PC-3 (cell line): Measurements from ENCODE around the gene PIEZO2.

Experiments
- EZH2 ChIP-seq: fragments of 300-600 bp; sonication (generic); IDR thresholded peaks from one replicate; pipeline ENCODE4 v1.6.1; 2017; ENCODE audit warnings: antibody characterized with exemption, mild to moderate bottlenecking, low read length; ENCODE audit not compliant: unreplicated experiment
- EZH2phosphoT487 ChIP-seq: fragments of 300-600 bp; sonication (generic); IDR thresholded peaks from 2 replicates; pipeline ENCODE4 v1.6.1; 2018; ENCODE audit warnings: mild to moderate bottlenecking, antibody characterized with exemption, low read length, borderline replicate concordance
- TF ChIP-seq, protein P1 (sequence below): fragments of 300-600 bp; sonication (generic); conservative IDR thresholded peaks from 2 replicates; pipeline ENCODE4 v1.5.1; 2017; ENCODE audit warnings: antibody characterized with exemption, low read depth, mild to moderate bottlenecking, low read length

DNA sequence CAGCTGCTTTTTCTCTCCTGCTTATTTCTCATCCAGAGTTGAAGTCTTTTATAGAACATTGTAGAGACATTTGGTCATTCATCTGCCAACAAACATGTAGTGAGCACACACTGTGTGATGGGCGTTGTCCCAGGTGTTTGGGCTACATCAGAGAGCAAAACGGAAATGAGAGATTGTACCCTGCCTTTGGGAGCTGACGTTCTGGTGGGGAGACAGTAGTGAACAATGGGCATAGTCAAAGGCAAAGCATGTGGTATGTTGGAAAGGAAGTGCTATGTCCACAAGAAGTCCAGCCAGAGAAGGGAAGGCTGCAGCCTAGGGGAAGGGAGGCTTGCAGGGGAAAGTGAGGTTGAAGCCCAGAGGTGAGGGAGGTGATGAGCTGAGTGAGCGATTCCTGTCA, 78.1 kb downstream of the PIEZO2 start:
- TF ChIP-seq EZH2, result no peak
- TF ChIP-seq, protein P1, sequence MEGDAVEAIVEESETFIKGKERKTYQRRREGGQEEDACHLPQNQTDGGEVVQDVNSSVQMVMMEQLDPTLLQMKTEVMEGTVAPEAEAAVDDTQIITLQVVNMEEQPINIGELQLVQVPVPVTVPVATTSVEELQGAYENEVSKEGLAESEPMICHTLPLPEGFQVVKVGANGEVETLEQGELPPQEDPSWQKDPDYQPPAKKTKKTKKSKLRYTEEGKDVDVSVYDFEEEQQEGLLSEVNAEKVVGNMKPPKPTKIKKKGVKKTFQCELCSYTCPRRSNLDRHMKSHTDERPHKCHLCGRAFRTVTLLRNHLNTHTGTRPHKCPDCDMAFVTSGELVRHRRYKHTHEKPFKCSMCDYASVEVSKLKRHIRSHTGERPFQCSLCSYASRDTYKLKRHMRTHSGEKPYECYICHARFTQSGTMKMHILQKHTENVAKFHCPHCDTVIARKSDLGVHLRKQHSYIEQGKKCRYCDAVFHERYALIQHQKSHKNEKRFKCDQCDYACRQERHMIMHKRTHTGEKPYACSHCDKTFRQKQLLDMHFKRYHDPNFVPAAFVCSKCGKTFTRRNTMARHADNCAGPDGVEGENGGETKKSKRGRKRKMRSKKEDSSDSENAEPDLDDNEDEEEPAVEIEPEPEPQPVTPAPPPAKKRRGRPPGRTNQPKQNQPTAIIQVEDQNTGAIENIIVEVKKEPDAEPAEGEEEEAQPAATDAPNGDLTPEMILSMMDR, result no peak
- no peak for TF ChIP-seq EZH2phosphoT487
